ENCODE measurements around the gene XYLT1. TPM values are rescaled to one million over a fixed set of nuclear protein-coding genes. Genes with fewer than 3 reads are reported as not detected.

Gene XYLT1
- total and polyA plus RNA-seq, 2 of the 13 experiments (the other 11 are each of a cell fraction or from before 2014, with no cell fraction given), result not detected

DNA sequence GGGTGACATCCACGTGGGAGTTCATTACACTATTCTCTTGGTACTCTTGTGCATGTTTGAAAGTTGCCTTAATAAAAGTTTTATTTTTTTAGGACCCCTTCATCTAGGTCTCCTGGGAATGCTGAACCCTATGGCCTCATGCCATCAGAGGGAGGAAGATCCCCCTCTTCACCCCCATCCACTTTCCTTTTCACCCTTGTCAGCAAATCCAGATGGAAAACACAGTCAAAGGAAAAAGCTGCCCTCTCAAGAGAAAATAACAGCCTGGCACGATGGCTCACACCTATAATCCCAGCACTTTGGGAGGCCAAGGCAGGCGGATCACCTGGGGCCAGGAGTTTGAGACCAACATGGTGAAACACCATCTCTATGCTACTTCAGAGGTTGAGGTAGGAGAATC, 274.2 kb downstream of the XYLT1 start:
- no peak for FAIRE-seq
- intact Hi-C loops (cut with micrococcal nuclease; ENCODE audit: unreplicated experiment), result no loop called here
- no peak overlapping the region for H3K4me2 ChIP-seq (ENCODE audit: low read depth, low read length)
- H3K9me3 ChIP-seq (ENCODE audit: low read length), result no peaks in the 10 kb centered on the region
- no peak overlapping the region for H3K4me3 ChIP-seq (replicated peaks in 1 of 3; ENCODE audit: insufficient read depth in 1 of 3, low read depth in 2 of 3, low read length in 3 of 3)
- TF ChIP-seq ESRRA (CRISPR knock-in tag; IDR thresholded peaks at IDR 0.05; ENCODE audit: low read depth) (no peak), DR1 (CRISPR knock-in tag; IDR thresholded peaks at IDR 0.05) (no peak), MAFF (IDR thresholded peaks at IDR 0.05; ENCODE audit: low read depth, low read length) (peak; percentile 69), MAFK (conservative IDR thresholded peaks at IDR 0.05 in 1 of 2, IDR thresholded peaks at IDR 0.05 in 1 of 2; ENCODE audit: low read length in 2 of 2) (peak; percentile 71 to 81)
- ChIA-PET CTCF (ENCODE audit: low intra/inter-chr PET ratio, low total read pairs) (no interaction called here), POLR2A (no interaction called here)
- H4K20me1 ChIP-seq (ENCODE audit: insufficient read depth, low read length), result no peaks in the 10 kb centered on the region
- H3K4me1 ChIP-seq (ENCODE audit: insufficient read depth, low read length), result no peaks in the 10 kb centered on the region
- no peak for DNase-seq (ENCODE audit: low spot score)
- no peaks in the 10 kb centered on the region for H3K36me3 ChIP-seq (replicated peaks in 1 of 2; ENCODE audit: control insufficient read depth in 1 of 2, insufficient read depth in 2 of 2, low read length in 2 of 2)
- H2AFZ ChIP-seq (ENCODE audit: low read length), result no peak overlapping the region
- 3% methylated on average over 3 of the region's 3 CpGs for WGBS (ENCODE audit: low lambda C conversion rate)
- H3K27me3 ChIP-seq (ENCODE audit: control insufficient read depth in 1 of 2, insufficient read depth in 2 of 2, low read length in 2 of 2), result peaks cover 0 to 8% of the 10 kb centered on the region in 2 experiments; a peak in 2 of 5 replicates
- BruUV-seq (replicated peaks), result no TSS peak
- H3K79me2 ChIP-seq (ENCODE audit: insufficient read depth, low read length), result no peaks in the 10 kb centered on the region
- in situ Hi-C loops (cut with HindIII; ENCODE audit: extremely low pct_ligation_motif_present, low pct_unique_long_range_greater_than_20kb), result no loop called here
- H3K9ac ChIP-seq (ENCODE audit: insufficient read depth, low read depth, low read length), result no peak overlapping the region
- no peak for ATAC-seq
- H3K27ac ChIP-seq (ENCODE audit: extremely low read length, insufficient read depth, low read length), result no peak overlapping the region

DNA sequence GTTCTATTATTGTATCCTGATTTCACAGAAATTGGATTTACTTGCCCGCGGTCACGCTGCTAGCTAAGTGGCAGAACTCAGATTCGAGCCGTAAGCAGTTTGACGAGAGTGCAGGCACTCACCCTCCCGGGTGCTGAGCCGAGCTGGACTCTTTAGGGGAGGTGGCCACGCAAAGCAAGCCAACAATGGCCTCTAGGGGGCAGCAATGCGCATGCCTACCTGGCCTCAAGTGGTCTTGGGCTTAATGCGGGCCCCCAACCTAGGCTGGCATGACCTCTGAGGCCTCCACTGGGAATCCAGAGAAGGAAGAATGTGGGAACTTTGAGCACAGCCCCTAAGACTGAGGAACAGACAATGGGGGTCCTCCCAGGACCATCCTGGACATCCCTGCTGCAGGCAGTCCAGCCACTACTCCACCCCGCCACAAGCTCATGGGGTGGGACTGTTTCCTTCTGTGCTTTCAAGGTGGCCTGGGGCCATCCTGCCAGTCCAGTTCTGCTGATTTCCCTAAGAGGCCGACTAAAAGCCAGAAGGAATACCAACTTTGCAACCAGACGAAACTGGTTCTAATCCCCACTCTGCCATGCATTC, 276.5 kb downstream of the XYLT1 start:
- TF ChIP-seq, protein P1, sequence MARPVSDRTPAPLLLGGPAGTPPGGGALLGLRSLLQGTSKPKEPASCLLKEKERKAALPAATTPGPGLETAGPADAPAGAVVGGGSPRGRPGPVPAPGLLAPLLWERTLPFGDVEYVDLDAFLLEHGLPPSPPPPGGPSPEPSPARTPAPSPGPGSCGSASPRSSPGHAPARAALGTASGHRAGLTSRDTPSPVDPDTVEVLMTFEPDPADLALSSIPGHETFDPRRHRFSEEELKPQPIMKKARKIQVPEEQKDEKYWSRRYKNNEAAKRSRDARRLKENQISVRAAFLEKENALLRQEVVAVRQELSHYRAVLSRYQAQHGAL (CRISPR knock-in tag; IDR thresholded peaks at IDR 0.05; ENCODE audit: not compliant biosample characterization), result no peak
- no peak for TF ChIP-seq RAD21 (CRISPR knock-in tag; IDR thresholded peaks at IDR 0.05)
- peak; percentile 30 for TF ChIP-seq STAG1 (CRISPR knock-in tag; IDR thresholded peaks at IDR 0.05)
- TF ChIP-seq, protein P2, sequence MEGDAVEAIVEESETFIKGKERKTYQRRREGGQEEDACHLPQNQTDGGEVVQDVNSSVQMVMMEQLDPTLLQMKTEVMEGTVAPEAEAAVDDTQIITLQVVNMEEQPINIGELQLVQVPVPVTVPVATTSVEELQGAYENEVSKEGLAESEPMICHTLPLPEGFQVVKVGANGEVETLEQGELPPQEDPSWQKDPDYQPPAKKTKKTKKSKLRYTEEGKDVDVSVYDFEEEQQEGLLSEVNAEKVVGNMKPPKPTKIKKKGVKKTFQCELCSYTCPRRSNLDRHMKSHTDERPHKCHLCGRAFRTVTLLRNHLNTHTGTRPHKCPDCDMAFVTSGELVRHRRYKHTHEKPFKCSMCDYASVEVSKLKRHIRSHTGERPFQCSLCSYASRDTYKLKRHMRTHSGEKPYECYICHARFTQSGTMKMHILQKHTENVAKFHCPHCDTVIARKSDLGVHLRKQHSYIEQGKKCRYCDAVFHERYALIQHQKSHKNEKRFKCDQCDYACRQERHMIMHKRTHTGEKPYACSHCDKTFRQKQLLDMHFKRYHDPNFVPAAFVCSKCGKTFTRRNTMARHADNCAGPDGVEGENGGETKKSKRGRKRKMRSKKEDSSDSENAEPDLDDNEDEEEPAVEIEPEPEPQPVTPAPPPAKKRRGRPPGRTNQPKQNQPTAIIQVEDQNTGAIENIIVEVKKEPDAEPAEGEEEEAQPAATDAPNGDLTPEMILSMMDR (CRISPR knock-in tag; IDR thresholded peaks at IDR 0.05), result peak; percentile 78
- ChIA-PET CTCF (ENCODE audit: low intra/inter-chr PET ratio, low total read pairs) (no interaction called here), POLR2A (no interaction called here)
- H4K20me1 ChIP-seq (ENCODE audit: insufficient read depth, low read length), result no peaks in the 10 kb centered on the region
- no peak overlapping the region for H3K4me2 ChIP-seq (ENCODE audit: low read depth, low read length)
- no peaks in the 10 kb centered on the region for H3K9me3 ChIP-seq (ENCODE audit: low read length)
- no peaks in the 10 kb centered on the region; a peak in 1 of 5 replicates for H3K27me3 ChIP-seq (ENCODE audit: control insufficient read depth in 1 of 2, insufficient read depth in 2 of 2, low read length in 2 of 2)
- H3K4me1 ChIP-seq (ENCODE audit: insufficient read depth, low read length), result no peaks in the 10 kb centered on the region
- ATAC-seq (peak; percentile 79), FAIRE-seq (no peak), DNase-seq (ENCODE audit: low spot score) (no peak)
- 24% methylated on average over 13 of the region's 14 CpGs for WGBS (ENCODE audit: low lambda C conversion rate)
- no peaks in the 10 kb centered on the region for H3K79me2 ChIP-seq (ENCODE audit: insufficient read depth, low read length)
- no peak overlapping the region for H3K27ac ChIP-seq (ENCODE audit: extremely low read length, insufficient read depth, low read length)
- intact Hi-C loops (cut with micrococcal nuclease; ENCODE audit: unreplicated experiment) (no loop called here), in situ Hi-C loops (cut with HindIII; ENCODE audit: extremely low pct_ligation_motif_present, low pct_unique_long_range_greater_than_20kb) (no loop called here)
- no peak overlapping the region for H3K9ac ChIP-seq (ENCODE audit: insufficient read depth, low read depth, low read length)
- no peaks in the 10 kb centered on the region for H3K36me3 ChIP-seq (replicated peaks in 1 of 2; ENCODE audit: control insufficient read depth in 1 of 2, insufficient read depth in 2 of 2, low read length in 2 of 2)
- no peak overlapping the region for H2AFZ ChIP-seq (ENCODE audit: low read length)
- no peak overlapping the region for H3K4me3 ChIP-seq (replicated peaks in 1 of 3; ENCODE audit: insufficient read depth in 1 of 3, low read depth in 2 of 3, low read length in 3 of 3)
- no TSS peak for BruUV-seq (replicated peaks)

Data from HepG2 (cell line).